Activated naive CD4-positive, alpha-beta T cell treated with anti-CD3 and anti-CD28 coated beads, Interleukin-2, amount 50 U/mL, for 72 hours (primary cell): ENCODE results near the gene REXO1. TPM values are rescaled to one million over a fixed set of nuclear protein-coding genes. Genes with fewer than 3 reads are reported as not detected.
A peak's percentile ranks its signal among the peaks of the same experiment; 100 is the strongest.
"Not testable (repeated sequence)": the region's sequence is repeated elsewhere in the genome, so short reads cannot be mapped to it uniquely, and the experiment has no call there.

ENCODE experiments used
- ATAC-seq, 2 donors: fragments of 150-1000 bp; cut with Tn5 transposase; 2 replicates each; pipeline ENCODE4 v1.10.0; 2021; ENCODE audit warnings: mild to moderate bottlenecking in 2 of 2, moderate library complexity in 2 of 2
- DNase-seq, 2 donors: peaks; one replicate each; pipeline ENCODE4 v3.0.0; 2021 to 2022; ENCODE audit warnings: low spot score in 2 of 2
- H3K27ac Mint-ChIP-seq, 2 donors: one replicate each; pipeline ENCODE4 v1.8.0; 2022; ENCODE audit warnings: mild to moderate bottlenecking in 2 of 2, mixed read lengths in 2 of 2
- H3K36me3 Mint-ChIP-seq, 2 donors: one replicate each; pipeline ENCODE4 v1.8.0; 2022; ENCODE audit warnings: mixed read lengths in 2 of 2
- H3K9me3 Mint-ChIP-seq, 2 donors: one replicate each; pipeline ENCODE4 v1.8.0; 2022; ENCODE audit warnings: mixed read lengths in 2 of 2
- total RNA-seq, 2 donors: library from RNA; stranded (reverse); gene quantifications; one replicate each; pipeline ENCODE4 v1.2.3, GENCODE V29; 2022

The REXO1 gene, protein sequence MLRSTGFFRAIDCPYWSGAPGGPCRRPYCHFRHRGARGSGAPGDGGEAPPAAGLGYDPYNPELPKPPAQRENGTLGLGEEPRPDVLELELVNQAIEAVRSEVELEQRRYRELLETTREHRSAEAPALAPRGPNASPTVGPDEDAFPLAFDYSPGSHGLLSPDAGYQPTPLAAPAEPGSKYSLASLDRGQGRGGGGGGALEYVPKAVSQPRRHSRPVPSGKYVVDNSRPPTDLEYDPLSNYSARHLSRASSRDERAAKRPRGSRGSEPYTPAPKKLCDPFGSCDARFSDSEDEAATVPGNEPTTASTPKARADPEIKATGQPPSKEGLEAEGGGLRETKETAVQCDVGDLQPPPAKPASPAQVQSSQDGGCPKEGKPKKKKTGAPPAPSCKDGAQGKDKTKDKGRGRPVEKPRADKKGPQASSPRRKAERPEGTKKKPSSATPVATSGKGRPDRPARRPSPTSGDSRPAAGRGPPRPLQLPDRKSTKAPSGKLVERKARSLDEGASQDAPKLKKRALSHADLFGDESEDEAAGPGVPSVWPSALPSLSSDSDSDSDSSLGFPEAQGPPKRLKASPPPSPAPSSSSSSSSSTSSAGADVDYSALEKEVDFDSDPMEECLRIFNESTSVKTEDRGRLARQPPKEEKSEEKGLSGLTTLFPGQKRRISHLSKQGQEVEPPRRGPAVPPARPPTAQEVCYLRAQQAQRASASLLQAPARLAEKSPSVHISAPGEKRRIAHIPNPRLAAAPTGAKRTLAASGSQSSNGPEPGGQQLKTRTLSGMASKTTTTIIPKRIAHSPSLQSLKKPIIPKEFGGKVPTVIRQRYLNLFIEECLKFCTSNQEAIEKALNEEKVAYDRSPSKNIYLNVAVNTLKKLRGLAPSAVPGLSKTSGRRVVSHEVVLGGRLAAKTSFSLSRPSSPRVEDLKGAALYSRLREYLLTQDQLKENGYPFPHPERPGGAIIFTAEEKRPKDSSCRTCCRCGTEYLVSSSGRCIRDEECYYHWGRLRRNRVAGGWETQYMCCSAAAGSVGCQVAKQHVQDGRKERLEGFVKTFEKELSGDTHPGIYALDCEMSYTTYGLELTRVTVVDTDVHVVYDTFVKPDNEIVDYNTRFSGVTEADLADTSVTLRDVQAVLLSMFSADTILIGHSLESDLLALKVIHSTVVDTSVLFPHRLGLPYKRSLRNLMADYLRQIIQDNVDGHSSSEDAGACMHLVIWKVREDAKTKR
- total RNA-seq: 10 to 100 TPM; 35.5 to 44.5 TPM

DNA sequence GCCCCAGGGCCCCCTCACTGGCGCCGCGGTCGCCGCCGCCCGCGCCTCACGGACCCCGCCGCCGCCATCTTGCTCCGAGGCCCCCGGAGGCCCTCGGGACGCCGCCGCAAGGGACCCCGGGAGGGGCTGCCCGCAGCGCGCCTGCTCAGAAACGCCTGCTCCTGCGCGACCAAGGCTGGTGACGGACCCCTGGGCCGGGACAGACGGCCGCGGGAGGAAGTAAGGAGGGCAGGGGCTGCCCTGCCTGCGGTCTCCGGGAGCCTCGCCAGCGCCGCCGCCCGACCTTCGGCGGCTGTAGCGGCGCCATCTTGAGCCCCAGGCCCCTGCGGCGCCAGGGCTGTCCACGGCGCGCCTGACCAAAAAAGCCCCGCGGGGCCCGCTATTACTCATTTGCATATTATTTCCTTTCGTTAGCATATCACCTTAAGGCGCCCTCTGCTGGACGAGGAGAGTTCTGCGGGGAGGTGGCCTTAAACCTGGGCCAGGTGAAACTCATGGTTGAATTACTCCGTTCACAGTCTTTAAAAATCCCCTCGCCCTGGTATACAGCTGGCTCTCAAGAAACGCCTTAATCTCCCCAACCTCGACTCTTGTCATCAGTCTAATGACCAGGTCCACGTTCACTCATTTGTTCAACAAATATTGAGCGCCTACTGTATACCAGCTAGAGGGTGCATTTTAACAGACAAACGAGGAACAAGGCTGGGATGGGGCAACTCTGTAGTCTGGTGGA is at the start of gene REXO1:
REXO1 (minus strand) TSS at position 85 of the 733 bp plus-strand sequence. CDS start 125 bp downstream, outside the sequence.
- peak; percentile 97 to 100 for DNase-seq
- peak; percentile 75 to 79 for ATAC-seq
- peak within 1 kb of the TSS; percentile 92 to 98 for H3K27ac Mint-ChIP-seq
- H3K36me3 Mint-ChIP-seq: peaks cover 10 to 14% of the 10 kb centered on the region in 2 donors
- H3K9me3 Mint-ChIP-seq: no peaks in the 10 kb centered on the region

DNA sequence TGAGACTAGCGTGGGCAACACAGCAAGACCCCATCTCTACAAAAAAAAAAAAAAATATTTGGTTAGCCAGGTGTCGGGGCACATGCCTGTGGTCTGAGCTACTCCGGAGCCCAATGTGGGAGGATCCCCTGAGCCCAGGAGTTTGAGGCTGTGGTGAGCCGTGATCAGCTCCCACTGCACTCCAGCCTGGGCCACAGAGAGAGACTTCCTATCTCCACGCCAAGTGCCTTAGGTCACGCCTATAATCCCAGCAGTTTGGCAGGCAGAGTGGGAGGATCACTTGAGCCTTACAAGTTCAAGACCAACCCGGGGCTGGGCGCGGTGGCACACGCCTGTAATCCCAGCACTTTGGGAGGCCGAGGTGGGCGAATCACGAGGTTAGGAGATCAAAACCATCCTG is 48.2 kb upstream of the REXO1 start:
- DNase-seq: no peak
- H3K36me3 Mint-ChIP-seq: no peaks in the 10 kb centered on the region
- no peaks in the 10 kb centered on the region for H3K9me3 Mint-ChIP-seq

DNA sequence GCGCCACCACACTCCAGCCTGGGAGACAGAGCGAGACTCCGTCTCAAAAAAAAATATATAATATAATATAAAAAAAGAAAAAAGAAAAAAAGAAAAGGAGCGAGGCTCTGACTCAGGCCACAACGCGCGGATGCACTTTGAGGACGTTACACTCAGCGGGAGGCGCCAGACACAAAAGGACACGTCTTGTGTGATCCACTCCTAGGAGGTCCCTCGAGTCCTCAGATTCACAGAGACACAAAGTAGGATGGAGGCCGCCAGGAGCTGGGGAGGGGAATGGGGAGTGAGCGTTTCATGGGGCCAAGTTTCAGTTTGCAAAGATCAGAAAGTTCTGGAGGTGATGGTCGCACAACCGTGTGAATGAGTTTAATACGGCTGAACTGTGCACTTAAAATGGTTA is 45.5 kb upstream of the REXO1 start:
- no peaks in the 10 kb centered on the region for H3K9me3 Mint-ChIP-seq
- DNase-seq: no peak
- H3K36me3 Mint-ChIP-seq: no peaks in the 10 kb centered on the region
- peak overlapping the region in 1 of 2 donors; percentile 39 for H3K27ac Mint-ChIP-seq
- no peak for ATAC-seq

More for the DNA sequence above, 48.2 kb upstream of the REXO1 start:
- peak overlapping the region; percentile 86 to 95 for H3K27ac Mint-ChIP-seq
- ATAC-seq: no peak

DNA sequence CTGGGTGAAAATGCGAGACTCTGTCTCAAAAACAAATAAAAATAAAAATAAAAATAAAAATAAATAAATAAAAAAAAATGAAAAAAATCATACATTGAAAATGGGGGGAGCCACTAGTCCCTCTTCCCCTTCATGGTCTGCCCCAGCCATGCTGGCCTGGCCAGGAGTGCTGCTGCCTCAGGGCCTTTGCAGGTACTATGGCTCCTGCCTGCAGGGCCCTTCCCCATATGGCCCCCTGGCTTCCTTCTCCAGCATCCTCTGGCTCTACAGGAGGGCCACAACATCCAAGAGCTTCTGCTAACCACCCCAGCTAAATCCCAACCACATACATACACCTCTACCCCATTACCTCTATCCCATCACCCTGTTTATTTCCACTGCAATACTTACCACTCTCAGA is 41.6 kb upstream of the REXO1 start:
- Mint-ChIP-seq H3K36me3 (peaks cover under 1% of the 10 kb centered on the region in 2 donors), H3K27ac (peak overlapping the region in 1 of 2 donors; percentile 37), H3K9me3 (no peaks in the 10 kb centered on the region)
- DNase-seq: no peak
- ATAC-seq: no peak

DNA sequence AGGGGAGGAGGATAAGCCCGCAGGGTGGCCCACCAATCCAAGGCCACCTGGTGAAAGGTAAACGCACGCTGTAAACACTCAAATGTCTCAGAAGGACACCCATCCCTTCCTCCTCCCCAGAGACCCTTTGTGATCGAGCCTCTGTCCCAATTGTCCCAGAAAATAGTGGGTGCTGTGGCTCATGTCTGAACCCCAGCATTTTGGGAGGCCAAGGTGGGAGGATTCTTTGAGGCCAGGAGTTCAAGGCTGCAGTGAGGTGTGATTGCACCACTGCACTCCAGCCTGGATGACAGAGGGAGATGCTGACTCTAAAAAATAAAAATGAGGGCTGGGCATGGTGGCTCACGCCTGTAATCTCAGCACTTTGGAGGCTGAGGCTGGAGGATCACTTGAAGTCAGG is 40.1 kb upstream of the REXO1 start:
- no peak for DNase-seq
- no peak for ATAC-seq
- Mint-ChIP-seq H3K27ac (peak overlapping the region in 1 of 2 donors; percentile 67), H3K9me3 (no peaks in the 10 kb centered on the region), H3K36me3 (peaks cover 14 to 15% of the 10 kb centered on the region in 2 donors)

DNA sequence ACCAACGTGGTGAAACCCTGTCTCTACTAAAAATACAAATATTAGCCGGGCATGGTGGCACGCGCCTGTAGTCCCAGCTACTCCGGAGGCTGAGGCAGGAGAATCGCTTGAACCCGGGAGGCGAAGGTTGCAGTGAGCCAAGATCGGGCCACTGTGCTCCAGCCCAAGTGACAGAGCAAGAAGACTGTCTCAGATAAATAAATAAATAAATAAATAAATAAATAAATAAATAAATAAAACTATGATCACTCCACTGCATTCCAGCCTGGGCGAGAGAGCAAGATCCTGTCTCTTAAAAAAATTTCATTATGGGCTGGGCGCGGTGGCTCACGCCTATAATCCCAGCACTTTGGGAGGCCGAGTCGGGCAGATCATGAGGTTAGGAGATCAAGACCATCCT is 38.1 kb upstream of the REXO1 start:
- ATAC-seq, H3K27ac Mint-ChIP-seq, H3K9me3 Mint-ChIP-seq, DNase-seq: not testable (repeated sequence)
- H3K36me3 Mint-ChIP-seq: peaks cover 24 to 25% of the 10 kb centered on the region in 2 donors

DNA sequence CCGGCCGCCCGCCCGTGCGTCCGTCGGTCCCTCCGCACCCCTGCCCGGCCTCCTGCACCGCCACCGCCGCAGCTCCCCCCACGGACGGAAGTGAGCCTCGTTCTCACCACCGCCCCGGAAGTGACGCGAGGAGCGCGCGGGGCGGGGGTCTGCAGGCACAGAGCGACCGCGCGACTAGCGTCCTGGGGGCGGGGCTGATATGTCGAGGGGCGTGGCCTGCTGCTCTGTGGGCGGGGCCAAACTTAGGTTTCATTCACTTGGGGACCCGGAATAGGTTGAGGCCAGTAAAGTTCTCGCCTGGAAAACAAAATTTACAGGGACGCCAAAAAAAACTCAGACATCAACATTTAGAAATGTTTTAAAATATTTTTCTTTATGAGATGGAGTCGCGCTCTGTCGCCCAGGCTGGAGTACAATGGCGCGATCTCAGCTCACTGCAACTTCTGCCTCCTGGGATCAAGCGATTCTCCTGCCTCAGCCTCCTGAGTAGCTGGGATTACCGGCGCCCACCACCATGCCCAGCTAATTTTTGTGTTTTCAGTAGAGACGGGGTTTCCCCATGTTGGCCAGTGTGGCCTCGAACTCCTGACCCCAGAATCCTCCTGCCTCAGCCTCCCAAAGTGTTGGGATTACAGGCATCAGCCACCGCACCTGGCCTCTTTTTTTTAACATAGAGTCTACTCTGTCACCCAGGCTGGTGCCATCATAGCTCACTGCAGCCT is 37.3 kb upstream of the REXO1 start, which contains the start of gene ABHD17A:
ABHD17A (minus strand) TSS at position 99 of the 722 bp plus-strand sequence. CDS start 3,930 bp downstream, outside the sequence.
- ATAC-seq: peak; percentile 83 to 93
- not testable (repeated sequence) for H3K9me3 Mint-ChIP-seq
- H3K27ac Mint-ChIP-seq: peak within 1 kb of the TSS; percentile 85 to 99
- peak; percentile 90 to 97 for DNase-seq
- peaks cover 24 to 25% of the 10 kb centered on the region in 2 donors for H3K36me3 Mint-ChIP-seq

DNA sequence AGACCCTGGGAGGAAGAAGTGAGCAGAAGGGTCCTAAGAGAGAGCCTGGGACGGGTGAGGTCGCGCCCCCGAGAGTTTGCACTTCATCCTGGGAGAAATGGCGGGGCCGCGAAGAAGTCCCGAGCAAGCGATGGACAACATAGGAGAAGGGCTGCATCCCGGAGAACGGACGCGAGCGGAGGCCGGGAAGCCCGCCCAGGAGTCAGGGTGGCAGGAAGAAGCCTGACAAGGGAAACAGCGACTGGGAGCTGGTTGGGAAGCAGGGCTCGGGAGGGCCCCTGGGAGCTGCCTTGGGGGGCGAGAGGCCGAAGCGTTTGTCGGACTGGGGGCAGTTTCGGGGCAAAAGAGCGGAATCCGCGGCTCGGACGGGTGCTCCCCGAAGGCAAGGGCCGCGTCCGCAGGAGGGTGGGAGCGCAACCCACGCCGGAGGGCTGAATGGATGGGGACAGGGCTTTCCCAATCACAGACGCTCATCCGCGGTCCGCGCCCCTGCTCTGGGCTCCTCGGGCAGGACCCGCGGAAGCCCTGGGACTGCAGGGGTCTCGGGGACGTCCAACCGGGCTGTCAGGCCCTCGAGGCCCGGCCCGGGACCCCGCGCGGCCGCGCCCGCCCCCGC is 36.5 kb upstream of the REXO1 start:
- no peak for DNase-seq
- ATAC-seq: peak in 1 of 2 donors; percentile 14

DNA sequence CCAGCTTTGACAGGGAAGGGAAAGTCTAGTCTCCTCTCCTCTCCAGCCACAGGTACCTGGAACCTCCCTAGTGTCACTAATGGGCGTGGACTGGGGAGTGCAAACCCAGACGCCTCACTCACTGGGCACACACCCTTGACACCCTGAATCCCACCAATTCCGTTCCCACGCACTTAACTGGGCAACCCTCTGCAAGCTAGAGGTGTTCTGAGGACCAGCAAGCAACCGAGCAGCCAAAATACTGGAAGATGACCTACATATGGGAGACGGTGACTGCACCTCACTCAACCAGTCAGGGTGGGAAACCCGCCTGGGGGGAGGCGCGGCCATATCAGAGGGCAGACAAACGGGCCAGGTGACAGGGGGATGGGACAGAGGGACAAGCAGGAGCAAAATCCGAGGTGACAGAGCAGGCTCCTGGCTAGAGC is 36.0 kb upstream of the REXO1 start:
- Mint-ChIP-seq H3K9me3 (no peaks in the 10 kb centered on the region), H3K36me3 (peaks cover 24 to 25% of the 10 kb centered on the region in 2 donors), H3K27ac (peak overlapping the region; percentile 85 to 99)
- peak; percentile 21 to 26 for ATAC-seq
- no peak for DNase-seq

More for the DNA sequence above, 36.5 kb upstream of the REXO1 start:
- Mint-ChIP-seq H3K27ac (peak overlapping the region; percentile 85 to 99), H3K36me3 (peaks cover 24 to 25% of the 10 kb centered on the region in 2 donors), H3K9me3 (no peaks in the 10 kb centered on the region)

DNA sequence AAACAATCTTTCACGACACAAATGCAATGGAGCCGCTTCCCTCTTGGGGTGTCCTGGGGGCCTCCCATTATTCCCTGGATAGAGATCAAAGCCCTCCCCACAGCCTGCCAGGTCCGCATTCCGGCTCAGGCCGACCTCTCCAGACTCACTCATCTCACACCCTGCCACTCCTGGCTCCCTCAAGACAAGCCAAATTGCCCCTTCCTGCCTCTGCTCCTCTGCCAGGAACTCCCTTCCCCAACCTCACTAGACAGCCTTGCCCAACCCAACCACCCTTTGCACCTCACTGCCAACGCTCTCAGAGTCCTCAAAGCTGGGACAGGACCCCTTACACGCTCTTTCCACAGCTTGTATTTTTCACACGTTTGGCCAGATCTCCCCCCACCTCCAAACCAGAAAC is 35.5 kb upstream of the REXO1 start:
- peaks cover 24 to 25% of the 10 kb centered on the region in 2 donors for H3K36me3 Mint-ChIP-seq
- H3K27ac Mint-ChIP-seq: peak overlapping the region; percentile 85 to 99
- H3K9me3 Mint-ChIP-seq: no peaks in the 10 kb centered on the region
- DNase-seq (no peak), ATAC-seq (peak in 1 of 2 donors; percentile 25)

DNA sequence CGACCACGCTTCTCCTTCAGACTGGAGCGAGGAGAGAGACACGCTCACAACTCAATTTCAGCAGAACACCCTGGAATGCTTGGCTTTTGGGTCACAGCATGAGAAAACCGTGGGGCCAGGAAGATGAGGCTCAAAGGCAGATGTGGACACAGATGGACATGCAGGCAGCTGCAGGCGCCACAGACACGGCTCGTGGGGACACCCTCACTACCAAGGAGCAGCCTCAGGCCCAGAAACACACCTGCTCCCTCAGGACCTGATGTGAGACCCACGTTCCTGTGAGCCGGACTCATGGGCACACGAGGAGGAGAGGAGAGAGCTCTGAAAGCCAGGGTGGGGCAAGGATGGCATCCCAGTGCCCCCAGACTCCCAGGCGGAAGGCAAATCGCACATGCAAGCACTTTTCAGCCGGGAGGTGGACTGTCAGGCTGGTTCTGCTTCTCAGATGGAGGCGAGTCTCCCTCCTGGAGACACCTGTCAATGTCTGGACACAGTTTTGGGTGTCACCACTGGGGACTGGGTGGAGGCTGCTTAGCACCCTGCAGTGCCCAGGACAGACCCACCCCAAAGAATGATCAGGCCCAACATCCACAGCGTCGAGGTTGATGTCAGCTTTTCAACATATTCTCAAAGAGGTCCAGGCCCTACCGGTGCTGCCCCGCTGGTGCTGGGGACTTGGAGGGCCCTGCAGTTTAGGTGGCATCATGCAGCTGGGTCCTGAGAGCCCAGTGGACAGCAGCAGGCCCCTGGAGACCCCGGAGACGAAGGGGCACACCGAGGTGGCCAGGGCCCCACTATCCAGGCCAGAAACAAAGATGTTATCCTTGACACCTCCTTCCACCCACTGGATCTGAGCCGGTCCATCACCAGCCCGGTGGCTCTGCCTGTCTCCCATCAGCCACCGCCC is 34.8 kb upstream of the REXO1 start:
- Mint-ChIP-seq H3K27ac (peak overlapping the region; percentile 85 to 99), H3K36me3 (peaks cover 24 to 25% of the 10 kb centered on the region in 2 donors), H3K9me3 (no peaks in the 10 kb centered on the region)
- DNase-seq: no peak
- ATAC-seq: no peak

DNA sequence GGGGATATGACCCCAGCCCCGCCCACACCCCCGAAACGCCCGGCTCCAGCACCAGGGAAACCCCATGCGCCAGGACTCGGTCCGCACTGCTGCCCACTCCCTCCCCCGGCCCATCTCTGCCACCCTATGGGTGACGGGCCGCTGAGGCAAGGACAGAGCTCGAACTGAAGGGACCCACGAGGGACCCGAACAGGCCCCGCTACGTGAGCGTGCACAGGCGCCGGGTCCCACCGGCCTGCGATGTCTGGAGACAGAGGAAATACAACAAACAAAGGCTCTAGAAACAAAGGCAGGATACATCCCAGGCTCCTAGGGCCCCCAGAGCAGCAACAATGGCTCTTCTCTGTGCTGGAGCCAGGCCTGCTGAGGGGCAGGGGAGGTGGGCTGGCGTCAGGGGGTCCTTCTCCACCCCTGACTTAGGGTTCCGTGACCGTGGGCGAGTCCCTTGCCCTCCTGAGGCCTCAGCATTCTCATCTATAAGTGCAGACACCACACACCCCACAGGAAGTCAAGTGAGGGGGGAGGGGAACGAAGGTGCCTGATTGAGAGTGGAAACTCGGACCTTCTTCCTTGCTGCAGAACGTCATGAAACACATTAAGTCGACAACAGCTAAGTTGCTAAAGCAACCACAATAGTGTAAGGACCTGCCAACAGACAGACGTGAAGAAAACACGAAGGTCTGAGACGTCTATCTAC is 34.0 kb upstream of the REXO1 start:
- ATAC-seq (peak; percentile 38 to 63), DNase-seq (no peak)
- Mint-ChIP-seq H3K9me3 (no peaks in the 10 kb centered on the region), H3K27ac (peak overlapping the region; percentile 85 to 99), H3K36me3 (peaks cover 24 to 25% of the 10 kb centered on the region in 2 donors)

DNA sequence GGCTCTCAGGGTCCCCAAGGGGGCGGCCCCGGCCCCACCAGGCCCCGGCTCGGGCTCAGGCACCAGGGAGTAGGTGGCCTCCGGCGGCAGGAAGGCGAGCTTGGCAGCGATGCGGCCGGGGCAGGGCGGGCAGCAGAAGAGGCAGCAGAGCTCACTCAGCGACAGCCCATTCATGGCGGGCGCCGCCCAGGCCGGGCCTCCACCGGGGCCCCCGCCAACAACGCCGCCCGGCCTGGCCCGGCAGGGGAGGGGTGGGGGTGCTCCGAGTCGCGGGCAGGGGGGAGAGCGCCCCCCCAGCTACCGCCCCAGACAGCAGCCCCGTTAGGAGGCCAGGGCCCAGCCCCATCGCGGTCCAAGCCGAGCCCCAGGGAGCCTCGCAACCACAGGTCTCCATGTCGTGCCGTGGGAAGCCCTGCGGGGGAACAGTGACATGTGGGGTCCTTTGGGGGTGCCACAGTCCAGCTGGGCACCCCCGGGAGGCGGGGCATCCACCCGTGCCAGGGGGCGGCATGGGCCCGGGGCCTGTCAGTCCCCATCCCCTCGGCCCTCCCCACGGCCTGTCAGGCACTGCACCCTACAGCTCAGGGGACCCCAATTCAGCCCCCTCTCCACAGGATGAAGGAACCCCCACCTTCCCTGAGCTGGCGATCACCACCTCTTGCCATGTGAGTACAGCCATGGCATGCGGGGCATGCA is 33.3 kb upstream of the REXO1 start:
- not testable (repeated sequence) for H3K9me3 Mint-ChIP-seq, ATAC-seq, DNase-seq
- peaks cover 24 to 25% of the 10 kb centered on the region in 2 donors for H3K36me3 Mint-ChIP-seq
- H3K27ac Mint-ChIP-seq: peak overlapping the region; percentile 84 to 85
